GM19025 (cell line): Measurements from ENCODE around the gene PIP4K2A.
A peak's percentile ranks its signal among the peaks of the same experiment; 100 is the strongest.

Source experiments
- ATAC-seq: cut with Tn5 transposase; IDR thresholded peaks from one replicate; pipeline ENCODE4 v1.9.1; 2021; ENCODE audit warnings: mild to moderate bottlenecking, low read depth, moderate library complexity; ENCODE audit not compliant: unreplicated experiment

Gene PIP4K2A

DNA sequence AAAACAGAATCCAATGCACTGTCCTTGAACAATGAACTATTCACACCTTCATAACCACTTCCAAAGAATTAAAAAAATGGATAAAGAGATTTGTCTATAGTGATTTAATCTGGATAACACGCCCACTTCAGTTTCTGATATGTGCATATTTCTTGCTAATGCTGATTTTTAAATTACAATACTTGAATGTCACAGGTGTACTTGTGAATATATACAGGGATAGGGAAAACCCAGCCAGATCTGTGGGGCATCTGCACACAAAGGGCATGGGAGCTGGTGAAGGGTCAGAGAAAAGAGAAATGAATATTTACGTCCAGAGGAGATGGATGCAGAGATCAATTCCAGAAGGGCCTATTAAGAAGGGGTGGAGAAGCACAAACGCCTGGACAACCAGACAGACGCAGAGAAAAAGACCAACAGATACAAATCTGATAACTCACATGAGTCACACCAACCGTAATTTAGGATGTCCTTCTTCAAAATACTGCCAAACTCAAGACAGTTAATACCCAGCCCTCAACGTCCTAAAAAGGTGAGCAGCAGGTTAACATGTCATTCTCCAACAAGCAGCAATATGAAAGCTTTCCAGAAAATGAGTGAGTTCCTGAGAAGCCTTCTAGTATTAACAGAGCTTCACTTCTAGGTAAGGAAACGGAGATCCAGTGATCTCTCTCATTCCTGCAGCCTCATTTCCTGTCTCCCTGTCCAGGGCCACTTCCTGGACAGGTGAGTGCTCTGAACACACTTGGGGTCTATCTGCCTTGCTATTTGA, 41.9 kb downstream of the PIP4K2A start:
- ATAC-seq, result no peak

DNA sequence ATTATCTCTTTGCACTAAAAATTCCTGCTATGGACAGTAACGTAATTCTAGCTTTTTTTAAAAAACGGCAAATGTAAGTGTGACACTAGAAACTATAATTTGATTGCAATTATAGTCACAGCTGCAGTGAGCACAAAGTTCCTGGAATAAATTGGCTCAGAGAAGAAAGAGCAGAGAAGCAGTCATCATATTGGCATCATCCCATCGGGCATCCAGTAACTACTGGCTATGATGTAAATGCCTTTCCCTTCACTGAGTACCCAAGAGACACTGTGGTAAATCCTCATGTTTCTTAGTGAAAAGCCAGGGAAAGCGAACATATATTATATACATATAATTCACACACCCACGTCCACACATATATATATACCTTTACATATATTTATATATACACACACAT, 43.6 kb downstream of the PIP4K2A start:
- no peak for ATAC-seq

DNA sequence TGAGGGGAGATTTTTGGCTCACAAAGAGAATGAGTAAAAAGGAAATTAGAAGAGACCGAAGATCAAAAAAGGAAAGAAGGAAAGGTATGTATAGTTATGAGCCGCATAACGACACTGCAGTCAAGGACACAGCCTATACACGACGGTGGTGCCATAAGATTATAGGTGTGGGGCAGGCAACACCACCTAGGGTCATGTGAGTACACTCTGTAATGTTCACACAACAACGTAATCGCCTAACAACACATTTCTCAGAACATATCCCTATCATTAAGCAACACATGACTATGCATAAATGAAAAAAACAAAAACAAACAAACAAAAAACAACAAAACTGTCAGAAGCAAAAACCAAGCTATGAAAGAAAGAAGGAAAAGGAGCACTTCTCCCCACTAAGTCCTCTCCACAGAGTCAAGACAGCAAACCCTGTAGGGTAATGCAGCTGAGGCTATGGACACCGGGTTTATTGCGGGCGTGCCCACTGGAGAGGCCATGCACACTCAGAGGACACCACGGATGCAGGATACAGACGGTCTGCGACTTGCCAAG, 45.1 kb downstream of the PIP4K2A start:
- ATAC-seq, result no peak

DNA sequence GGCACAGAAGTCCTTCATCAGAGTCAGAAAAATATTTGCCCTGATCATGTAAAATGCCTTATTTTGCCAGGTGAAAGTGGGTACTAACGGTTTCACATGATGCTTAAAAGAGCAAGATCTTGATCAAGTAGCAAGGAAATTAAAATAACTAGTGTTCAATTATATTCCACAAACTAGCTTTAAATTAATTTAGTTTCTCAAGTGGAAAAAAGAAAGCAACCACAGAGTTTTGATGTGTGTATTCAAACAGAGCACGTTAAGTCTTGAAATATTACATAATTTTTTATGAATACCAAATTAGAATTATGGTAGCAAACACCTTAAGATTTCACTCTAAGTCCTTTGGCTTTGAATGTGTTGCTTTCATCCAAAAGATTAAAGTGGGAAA, 47.3 kb downstream of the PIP4K2A start:
- no peak for ATAC-seq

DNA sequence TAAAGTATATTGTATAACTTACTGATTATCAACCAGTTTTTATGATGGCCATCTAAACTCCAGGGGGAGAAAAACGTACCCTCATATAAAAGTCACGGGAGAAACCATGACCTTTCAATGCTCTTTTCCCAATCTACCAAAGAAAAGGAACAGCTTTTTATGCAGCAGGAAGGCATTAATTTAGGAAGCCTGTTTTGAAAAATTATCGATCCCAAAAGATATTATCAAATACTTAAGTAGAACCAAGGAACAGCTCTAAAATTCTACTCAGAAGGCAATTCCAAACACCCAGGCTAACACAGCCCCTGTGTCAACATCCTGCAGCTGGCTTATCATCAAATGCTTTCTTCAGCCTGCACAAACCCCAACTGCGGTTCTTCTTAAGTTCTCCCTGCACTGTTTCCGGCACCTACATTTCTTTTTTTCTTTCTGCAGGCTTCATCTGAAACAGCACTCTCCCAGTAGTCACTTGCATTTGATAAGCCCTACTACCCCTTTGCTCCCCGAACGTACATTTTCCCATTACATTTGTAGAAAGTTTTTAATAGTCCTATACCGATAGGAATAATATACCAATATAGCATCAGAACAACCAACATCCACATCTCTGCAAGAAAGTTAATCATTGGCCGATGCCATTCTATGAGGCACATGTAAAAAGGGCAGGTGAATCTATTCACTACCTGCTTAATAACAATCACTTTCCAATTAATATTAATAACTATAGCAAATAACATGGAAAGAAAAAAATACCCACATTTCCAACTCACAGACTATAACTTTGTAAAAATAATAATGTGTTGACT, 47.9 kb downstream of the PIP4K2A start:
- peak; percentile 76 for ATAC-seq

DNA sequence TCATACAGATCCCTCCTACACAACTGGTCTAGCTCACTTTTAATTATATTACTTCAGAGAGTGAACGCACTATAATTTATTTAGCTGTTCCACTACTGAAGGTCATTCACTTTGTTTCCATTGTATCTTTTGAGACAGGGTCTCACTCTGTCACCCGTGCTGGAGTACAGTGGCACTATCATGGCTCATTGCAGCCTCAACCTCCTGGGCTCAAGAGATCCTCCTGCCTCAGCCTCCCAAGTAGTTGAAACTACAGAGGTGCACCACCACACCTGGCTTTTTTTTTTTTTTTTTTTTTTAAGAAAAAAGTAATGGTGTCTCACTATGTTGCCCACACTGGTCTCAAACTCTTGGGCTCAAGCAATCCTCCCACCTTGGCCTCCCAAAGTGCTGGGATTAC, 49.0 kb downstream of the PIP4K2A start:
- no peak for ATAC-seq

DNA sequence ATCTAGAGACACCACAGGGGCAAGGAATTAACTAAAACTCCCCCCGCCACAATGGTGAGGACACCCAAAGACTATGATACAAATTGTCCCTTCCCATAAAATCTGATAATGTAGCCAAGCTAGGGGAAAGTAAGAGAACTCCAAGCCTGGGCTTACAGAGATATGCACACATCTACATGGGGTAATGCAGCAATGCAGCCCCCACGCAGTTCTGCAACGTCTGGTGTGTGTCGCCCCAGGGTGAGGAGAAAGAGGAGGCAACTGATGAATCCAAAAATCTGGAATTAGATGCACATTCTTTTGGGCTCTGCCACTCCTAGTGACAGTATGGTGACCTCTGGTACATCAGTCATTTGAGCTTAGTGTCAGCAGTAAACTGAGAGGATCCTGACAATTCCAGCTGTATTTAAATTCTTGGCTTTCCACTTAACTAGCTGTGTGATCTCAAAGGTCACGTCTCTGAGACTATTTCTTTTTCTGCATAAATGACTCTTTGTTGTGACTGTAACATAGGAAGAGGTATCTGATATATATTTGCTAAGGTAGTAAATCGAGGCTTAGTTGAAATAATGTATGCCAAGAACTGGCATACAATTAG, 51.5 kb downstream of the PIP4K2A start:
- ATAC-seq, result no peak

DNA sequence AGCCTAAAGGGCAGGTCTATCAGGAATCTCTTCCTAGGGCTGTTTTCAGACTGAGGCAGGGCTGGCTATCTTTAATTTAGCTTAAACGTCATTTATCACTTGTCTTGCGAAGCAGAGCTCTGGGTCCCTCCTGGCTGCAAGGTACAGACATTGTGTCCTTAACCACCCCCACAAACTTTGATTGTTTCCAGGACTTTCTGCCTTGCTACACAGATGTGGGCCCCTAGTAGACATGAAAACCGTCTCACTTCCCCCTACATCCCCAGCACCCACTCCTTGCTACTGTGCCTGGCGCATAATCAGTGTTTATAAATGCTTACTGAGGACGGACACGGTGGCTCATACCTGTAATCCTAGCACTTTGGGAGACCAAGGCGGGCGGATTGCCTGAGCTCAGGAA, 54.5 kb downstream of the PIP4K2A start:
- ATAC-seq, result no peak

DNA sequence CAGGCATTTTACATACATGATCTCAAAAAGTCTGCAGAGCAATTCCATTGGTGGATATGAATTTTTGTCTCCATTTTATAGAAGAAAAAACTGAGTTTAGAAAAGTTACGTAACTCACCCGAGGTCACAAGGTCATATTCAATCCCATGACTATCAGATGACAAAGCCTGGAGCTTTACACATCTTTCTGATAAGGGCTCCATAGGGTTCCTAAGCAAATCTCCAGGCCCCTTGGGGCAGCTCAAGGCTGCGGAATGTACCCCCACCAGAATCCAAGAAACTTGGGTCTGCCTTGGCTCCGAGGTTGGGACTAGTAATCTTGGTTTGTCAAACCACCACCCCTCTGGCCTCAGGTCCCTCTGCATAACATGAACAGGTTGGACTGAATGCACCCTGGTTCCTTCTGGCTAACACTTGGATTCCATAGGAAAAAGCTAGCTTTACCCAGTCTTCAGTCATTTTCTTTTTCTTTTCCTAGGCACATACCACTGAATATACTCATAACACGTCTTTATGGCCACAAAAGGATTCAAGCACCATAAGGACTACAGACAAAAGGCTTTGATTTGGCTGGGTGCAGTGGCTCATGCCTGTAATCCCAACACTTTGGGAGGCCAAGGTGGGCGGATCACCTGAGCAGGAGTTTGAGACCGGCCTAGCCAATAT, 55.5 kb downstream of the PIP4K2A start:
- no peak for ATAC-seq

DNA sequence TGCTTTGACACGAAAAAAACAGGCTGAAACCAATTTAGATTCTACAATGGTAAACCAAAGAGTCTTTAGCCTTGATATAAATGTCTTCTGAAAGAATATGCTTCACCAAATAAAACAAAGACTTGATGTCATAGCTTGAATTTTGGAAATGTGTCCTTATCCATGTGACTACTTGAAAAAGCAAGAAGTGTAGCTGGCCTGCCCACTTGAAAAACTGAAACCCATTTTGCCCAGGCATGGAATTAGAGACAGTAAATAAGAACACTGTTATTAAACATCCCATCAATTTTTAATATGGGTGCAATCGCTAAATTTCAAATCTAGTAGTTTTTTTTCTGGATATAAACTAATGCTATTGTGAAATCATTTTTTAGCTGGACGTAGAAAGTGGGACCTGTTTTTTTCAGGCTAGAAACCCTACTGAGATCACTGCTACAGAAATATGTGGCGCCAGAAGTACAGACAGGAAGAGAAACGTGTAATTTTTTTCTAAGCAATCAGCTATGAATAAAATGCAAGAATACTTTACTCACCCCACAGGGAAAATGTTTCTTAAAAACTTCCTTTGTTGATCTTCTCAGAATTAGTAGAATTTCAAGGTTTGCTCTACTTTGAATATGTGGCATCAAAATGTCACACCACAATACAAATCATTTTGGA, 56.7 kb downstream of the PIP4K2A start:
- no peak for ATAC-seq

DNA sequence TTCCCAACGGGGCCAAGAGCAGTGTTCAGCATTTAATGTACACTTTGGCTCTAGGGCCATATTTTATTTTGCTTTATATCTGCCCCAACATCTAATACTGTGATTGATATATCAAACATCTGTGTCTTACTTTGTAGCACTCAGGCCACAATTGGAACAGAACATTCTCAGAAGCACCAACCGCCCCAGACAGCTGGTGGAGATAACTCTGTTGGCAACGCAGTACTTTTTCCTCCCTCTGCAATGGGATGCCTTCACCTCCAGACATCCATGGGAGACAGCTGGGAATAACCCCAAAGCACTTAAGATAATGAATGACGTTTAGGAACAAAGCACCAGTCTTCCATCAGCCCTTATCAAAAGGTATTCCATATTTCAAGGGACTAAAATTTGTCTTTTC, 57.4 kb downstream of the PIP4K2A start:
- ATAC-seq, result no peak

DNA sequence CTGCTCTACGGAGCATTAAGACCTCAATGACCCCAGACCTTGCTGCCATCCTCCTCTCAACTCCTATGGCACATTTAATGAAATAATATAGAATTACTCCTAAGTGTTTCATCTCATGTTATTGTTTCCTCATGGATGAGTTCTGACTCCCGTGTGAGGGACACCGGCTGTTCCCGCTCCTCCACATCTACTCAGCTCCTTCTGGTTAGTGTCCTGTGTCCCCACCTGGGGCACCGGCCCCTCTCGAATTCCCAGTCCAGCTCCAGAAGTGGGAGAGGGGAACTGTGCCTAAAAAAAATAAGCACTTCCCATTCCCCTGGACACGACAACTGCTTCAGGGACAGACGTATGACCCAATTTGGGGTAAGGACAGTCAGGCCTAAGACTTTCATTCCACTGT, 58.3 kb downstream of the PIP4K2A start:
- no peak for ATAC-seq

DNA sequence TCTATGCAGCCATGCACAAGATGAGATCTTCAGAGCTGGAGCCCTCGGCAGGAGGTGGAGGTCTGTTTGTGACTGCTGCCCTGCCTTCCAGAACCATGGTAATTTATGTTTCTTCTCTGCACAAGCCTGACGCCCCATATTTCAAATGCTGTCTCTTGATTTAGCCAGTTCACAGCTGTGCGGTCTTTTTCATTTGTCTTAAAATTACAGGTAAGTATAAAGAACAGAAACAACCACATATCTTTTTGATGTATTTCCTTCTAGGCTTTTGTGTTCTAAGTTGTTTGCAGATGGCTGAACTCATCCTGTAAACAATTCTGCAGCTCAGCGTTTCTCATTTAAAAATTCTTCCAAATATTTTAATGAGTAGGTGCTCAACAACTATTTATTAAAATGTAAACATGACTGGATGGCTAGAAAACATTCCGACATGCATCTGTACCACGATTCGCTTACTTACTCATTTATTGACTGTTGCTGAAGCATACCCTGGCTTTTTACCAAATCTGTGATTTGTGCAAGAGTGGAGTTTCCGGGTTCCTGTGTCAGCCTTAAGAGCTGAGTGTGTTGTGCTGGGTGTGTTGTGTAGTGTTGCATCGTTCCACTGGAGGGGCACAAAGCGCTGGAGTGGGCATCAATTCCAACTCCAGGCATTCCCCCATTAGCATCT, 58.9 kb downstream of the PIP4K2A start:
- no peak for ATAC-seq

DNA sequence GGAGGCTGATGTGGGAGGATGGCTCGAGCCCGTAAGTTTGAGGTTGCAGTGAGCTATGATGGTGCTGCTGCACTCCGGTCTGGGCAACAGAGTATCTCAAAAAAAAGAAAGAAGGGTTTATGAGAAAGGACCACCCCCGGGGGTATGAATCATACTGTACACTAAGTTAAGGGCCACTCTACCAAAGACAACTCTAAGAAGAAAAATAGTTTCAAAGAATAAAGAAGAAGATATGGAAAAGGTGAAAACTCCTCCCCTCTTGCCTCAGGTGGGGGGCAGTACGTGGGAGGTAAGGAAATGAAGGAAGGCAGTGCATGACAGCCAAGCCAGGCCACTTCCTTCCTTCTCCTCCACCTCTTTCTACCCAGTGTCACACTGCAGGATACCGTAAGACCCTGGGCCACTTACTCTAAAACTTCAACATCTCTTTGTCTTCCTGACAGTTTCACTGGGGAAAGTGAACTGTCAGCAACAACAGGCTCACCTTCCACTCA, 61.3 kb downstream of the PIP4K2A start:
- ATAC-seq, result no peak

DNA sequence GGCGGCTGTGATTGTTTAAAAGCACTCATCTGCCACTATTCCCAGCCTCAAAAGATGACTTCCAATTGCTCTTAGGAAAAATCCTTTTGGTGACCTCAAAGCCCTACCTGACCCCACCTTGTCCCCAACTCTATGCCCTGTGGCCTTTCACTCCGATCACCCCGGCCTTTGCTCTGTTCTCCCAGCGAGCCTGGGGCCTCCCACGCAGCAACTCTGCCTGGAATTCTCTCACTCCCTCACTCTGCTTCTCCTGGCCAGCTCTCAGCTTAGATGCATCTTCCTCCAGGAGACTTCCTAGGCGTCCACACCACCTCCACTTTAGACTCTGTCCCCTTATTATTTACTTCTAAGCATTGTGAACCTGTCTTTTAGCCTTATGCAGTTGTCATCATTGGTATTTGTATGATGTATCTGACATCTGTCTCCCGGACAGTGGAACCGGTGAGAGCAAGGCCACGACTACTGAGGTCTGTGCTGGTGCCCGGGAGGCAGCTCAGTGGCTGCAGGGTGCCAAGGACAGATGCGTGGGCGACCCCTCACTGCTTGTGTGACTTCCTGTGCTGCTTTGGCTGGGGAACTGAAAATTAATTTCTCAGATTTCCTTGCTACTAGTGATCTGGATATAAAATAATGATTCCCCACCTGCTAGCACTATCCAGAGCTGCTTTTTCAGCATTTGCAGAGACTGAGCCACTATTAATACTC, 63.0 kb downstream of the PIP4K2A start:
- no peak for ATAC-seq

DNA sequence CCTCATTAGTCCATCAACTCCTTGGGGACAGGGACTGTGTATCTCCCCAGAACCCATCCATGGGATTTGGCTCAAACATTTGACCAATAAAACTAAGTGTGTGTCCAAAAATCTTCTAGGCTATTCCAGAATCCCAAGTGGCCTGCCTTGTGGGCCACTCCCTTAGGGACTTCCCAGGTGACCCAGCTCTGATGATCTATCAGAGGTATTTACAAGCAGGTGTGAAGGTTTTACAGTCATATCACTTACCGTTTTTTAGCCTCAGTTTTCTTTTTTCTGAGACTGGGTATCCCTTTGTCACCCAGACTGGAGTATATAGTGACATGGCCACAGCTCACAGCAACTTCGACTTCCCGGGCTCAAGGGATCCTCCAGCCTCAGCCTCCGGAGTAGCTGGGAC, 64.4 kb downstream of the PIP4K2A start:
- no peak for ATAC-seq

DNA sequence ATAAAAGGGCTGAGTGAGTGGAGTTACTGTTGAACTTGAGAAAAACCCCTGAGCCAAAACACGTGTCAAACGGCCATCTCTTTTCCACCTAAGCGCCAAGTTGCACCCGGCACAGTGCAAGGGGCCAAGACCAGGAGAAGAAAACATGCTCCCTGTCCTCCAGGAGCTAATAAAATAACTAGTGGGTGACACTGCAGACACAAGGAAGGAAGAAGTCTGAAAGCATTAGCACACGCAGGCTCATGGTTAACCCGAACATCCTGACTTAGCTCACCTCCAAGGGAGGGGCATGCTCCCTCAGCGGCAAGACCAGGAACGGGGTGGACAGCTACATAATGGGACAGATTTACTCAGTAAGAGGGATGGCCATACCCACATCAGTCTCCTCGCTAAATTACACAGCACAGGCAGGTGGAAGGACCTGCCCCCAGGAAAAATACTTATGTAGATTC, 65.0 kb downstream of the PIP4K2A start:
- ATAC-seq, result no peak

DNA sequence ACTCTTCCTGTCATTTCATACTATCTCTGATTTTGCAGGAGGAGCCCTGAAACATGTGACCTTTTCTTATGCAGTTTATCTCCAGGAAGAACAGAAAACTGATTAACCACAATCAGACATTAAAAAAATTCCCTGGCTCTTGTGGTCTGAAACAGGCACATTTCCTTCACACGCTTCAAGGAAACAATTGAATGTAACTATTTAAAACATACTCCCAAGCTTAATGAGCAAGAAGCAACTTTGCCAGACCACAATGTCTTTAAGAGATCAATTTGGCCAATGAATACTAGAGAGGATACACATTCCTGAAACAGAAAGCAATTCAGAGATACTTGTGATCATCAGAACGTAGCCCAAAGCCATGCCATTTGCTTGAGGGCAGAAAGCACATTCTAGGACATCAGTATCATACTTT, 65.8 kb downstream of the PIP4K2A start:
- ATAC-seq, result no peak

DNA sequence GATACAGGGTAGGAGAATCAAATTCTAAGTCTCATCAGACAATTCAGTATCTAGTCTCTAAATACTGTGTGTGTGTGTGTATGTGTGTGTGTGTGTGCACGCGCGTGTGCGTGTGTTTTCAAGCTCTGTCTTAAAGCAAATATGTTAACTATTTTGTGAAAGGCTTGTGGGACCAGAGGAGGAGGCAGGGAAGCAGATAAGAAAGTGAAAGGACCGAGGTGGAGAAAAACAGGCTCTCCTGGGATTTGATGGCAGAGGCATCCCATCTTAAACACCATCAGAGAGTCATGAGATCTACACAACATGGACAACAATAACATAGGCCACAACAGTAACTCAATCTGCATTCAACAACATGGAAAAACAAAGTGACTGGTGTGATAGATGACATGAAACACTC, 67.1 kb downstream of the PIP4K2A start:
- ATAC-seq, result no peak
